Choroid plexus epithelial cell (primary cell): ENCODE measurements around the gene SLC29A3.
"Not testable (repeated sequence)": the region's sequence is repeated elsewhere in the genome, so short reads cannot be mapped to it uniquely, and the experiment has no call there.

Experiments used
- DNase-seq: peaks from one replicate; pipeline ENCODE4 v3.0.0-alpha.2; 2010; ENCODE audit warnings: low read depth
- H3K4me3 ChIP-seq: 2 replicates; pipeline ENCODE4 v1.5.1; 2011; ENCODE audit warnings: low read depth, mild to moderate bottlenecking, control low read depth, low read length, moderate library complexity
- CTCF ChIP-seq: conservative IDR thresholded peaks from 2 replicates; pipeline ENCODE4 v1.5.1; 2011; ENCODE audit warnings: low read depth, mild to moderate bottlenecking, control low read depth, inconsistent platforms, low read length, moderate library complexity

Gene SLC29A3

GRCh38 chr10:71319042-71319799 lies at the start of gene SLC29A3:
Gene SLC29A3 (plus strand): TSS chr10:71319259. CDS start chr10:71319310, 51 bp downstream.
- peak; percentile 83 for TF ChIP-seq CTCF
- H3K4me3 ChIP-seq, result peak within 1 kb of the TSS; percentile 69
- DNase-seq, result peak; percentile 72

GRCh38 chr10:71269301-71270288 lies 49.5 kb upstream of the SLC29A3 start:
- no peak overlapping the region for H3K4me3 ChIP-seq
- peak; percentile 23 for TF ChIP-seq CTCF
- peak; percentile 30 for DNase-seq

- DNase-seq, result peak; percentile 87
- peak; percentile 83 for TF ChIP-seq CTCF
- H3K4me3 ChIP-seq, result no peak overlapping the region
These were observed 48.5 kb upstream of the SLC29A3 start for GRCh38 chr10:71270301-71271220.

- DNase-seq, result no peak
- H3K4me3 ChIP-seq, result no peak overlapping the region
- no peak for TF ChIP-seq CTCF
These were observed 47.4 kb upstream of the SLC29A3 start for GRCh38 chr10:71271662-71272055.

- no peak for TF ChIP-seq CTCF
- no peak overlapping the region for H3K4me3 ChIP-seq
- DNase-seq, result peak; percentile 41
These were observed 46.8 kb upstream of the SLC29A3 start for GRCh38 chr10:71272056-71272771.

GRCh38 chr10:71272974-71273373 lies 46.1 kb upstream of the SLC29A3 start:
- not testable (repeated sequence) for DNase-seq, H3K4me3 ChIP-seq
